Measurements from ENCODE around the gene PRKG1.

The PRKG1 gene

GRCh38 chr10:51214207-51215196 lies 140.2 kb downstream of the PRKG1 start:
- no peaks in the 10 kb centered on the region for H3K36me3 ChIP-seq (ENCODE audit: insufficient read depth, low read length)
- no peak overlapping the region for H3K9ac ChIP-seq (ENCODE audit: low read depth, low read length)
- no peaks in the 10 kb centered on the region for H3K9me3 ChIP-seq (replicated peaks; ENCODE audit: low read length)
- no peaks in the 10 kb centered on the region for H3K4me1 ChIP-seq (ENCODE audit: control insufficient read depth, insufficient read depth, low read length)
- H3K4me3 ChIP-seq (ENCODE audit: low read length): no peak overlapping the region
- no peaks in the 10 kb centered on the region for H3K27me3 ChIP-seq (ENCODE audit: control insufficient read depth, insufficient read depth, low read length)
- no peak overlapping the region for H3K4me2 ChIP-seq (ENCODE audit: low read length)

- no peaks in the 10 kb centered on the region for H3K27me3 ChIP-seq (ENCODE audit: control insufficient read depth, insufficient read depth, low read length)
- no peaks in the 10 kb centered on the region for H3K36me3 ChIP-seq (ENCODE audit: insufficient read depth, low read length)
- H3K9ac ChIP-seq (ENCODE audit: low read depth, low read length): no peak overlapping the region
- no peak overlapping the region for H3K4me2 ChIP-seq (ENCODE audit: low read length)
- no peak overlapping the region for H3K4me3 ChIP-seq (ENCODE audit: low read length)
- no peaks in the 10 kb centered on the region for H3K9me3 ChIP-seq (replicated peaks; ENCODE audit: low read length)
- H3K4me1 ChIP-seq (ENCODE audit: control insufficient read depth, insufficient read depth, low read length): no peaks in the 10 kb centered on the region
Measured at GRCh38 chr10:51215951-51216834, 141.9 kb downstream of the PRKG1 start.

- H3K9me3 ChIP-seq (replicated peaks; ENCODE audit: low read length): no peaks in the 10 kb centered on the region
- H3K36me3 ChIP-seq (ENCODE audit: insufficient read depth, low read length): no peaks in the 10 kb centered on the region
- H3K4me1 ChIP-seq (ENCODE audit: control insufficient read depth, insufficient read depth, low read length): no peaks in the 10 kb centered on the region
- H3K4me2 ChIP-seq (ENCODE audit: low read length): no peak overlapping the region
- no peak overlapping the region for H3K9ac ChIP-seq (ENCODE audit: low read depth, low read length)
- no peak overlapping the region for H3K4me3 ChIP-seq (ENCODE audit: low read length)
- no peaks in the 10 kb centered on the region for H3K27me3 ChIP-seq (ENCODE audit: control insufficient read depth, insufficient read depth, low read length)
Measured at GRCh38 chr10:51217505-51217904, 143.2 kb downstream of the PRKG1 start.

- Histone ChIP-seq H3K4me3 (ENCODE audit: low read length) (no peak overlapping the region), H3K4me1 (ENCODE audit: control insufficient read depth, insufficient read depth, low read length) (no peaks in the 10 kb centered on the region), H3K4me2 (ENCODE audit: low read length) (no peak overlapping the region), H3K9me3 (replicated peaks; ENCODE audit: low read length) (no peaks in the 10 kb centered on the region), H3K27me3 (ENCODE audit: control insufficient read depth, insufficient read depth, low read length) (no peaks in the 10 kb centered on the region), H3K9ac (ENCODE audit: low read depth, low read length) (no peak overlapping the region), H3K36me3 (ENCODE audit: insufficient read depth, low read length) (no peaks in the 10 kb centered on the region)
Measured at GRCh38 chr10:51224671-51225161, 150.4 kb downstream of the PRKG1 start.

GRCh38 chr10:51227897-51228713 lies 153.8 kb downstream of the PRKG1 start:
- H3K4me1 ChIP-seq (ENCODE audit: control insufficient read depth, insufficient read depth, low read length): no peaks in the 10 kb centered on the region
- no peak overlapping the region for H3K9ac ChIP-seq (ENCODE audit: low read depth, low read length)
- no peak overlapping the region for H3K4me2 ChIP-seq (ENCODE audit: low read length)
- H3K4me3 ChIP-seq (ENCODE audit: low read length): no peak overlapping the region
- no peaks in the 10 kb centered on the region for H3K9me3 ChIP-seq (replicated peaks; ENCODE audit: low read length)
- H3K36me3 ChIP-seq (ENCODE audit: insufficient read depth, low read length): no peaks in the 10 kb centered on the region
- H3K27me3 ChIP-seq (ENCODE audit: control insufficient read depth, insufficient read depth, low read length): no peaks in the 10 kb centered on the region

- no peak overlapping the region for H3K4me3 ChIP-seq (ENCODE audit: low read length)
- no peaks in the 10 kb centered on the region for H3K27me3 ChIP-seq (ENCODE audit: control insufficient read depth, insufficient read depth, low read length)
- H3K9me3 ChIP-seq (replicated peaks; ENCODE audit: low read length): no peaks in the 10 kb centered on the region
- no peak overlapping the region for H3K4me2 ChIP-seq (ENCODE audit: low read length)
- no peaks in the 10 kb centered on the region for H3K36me3 ChIP-seq (ENCODE audit: insufficient read depth, low read length)
- no peaks in the 10 kb centered on the region for H3K4me1 ChIP-seq (ENCODE audit: control insufficient read depth, insufficient read depth, low read length)
- no peak overlapping the region for H3K9ac ChIP-seq (ENCODE audit: low read depth, low read length)
Measured at GRCh38 chr10:51228714-51229100, 154.4 kb downstream of the PRKG1 start.

- Histone ChIP-seq H3K4me1 (ENCODE audit: control insufficient read depth, insufficient read depth, low read length) (no peaks in the 10 kb centered on the region), H3K4me2 (ENCODE audit: low read length) (no peak overlapping the region), H3K4me3 (ENCODE audit: low read length) (no peak overlapping the region), H3K27me3 (ENCODE audit: control insufficient read depth, insufficient read depth, low read length) (no peaks in the 10 kb centered on the region), H3K9ac (ENCODE audit: low read depth, low read length) (no peak overlapping the region), H3K36me3 (ENCODE audit: insufficient read depth, low read length) (no peaks in the 10 kb centered on the region), H3K9me3 (replicated peaks; ENCODE audit: low read length) (no peaks in the 10 kb centered on the region)
Measured at GRCh38 chr10:51230887-51231585, 156.7 kb downstream of the PRKG1 start.

- Histone ChIP-seq H3K4me3 (ENCODE audit: low read length) (no peak overlapping the region), H3K27me3 (ENCODE audit: control insufficient read depth, insufficient read depth, low read length) (no peaks in the 10 kb centered on the region), H3K4me2 (ENCODE audit: low read length) (no peak overlapping the region), H3K4me1 (ENCODE audit: control insufficient read depth, insufficient read depth, low read length) (no peaks in the 10 kb centered on the region), H3K9ac (ENCODE audit: low read depth, low read length) (no peak overlapping the region), H3K36me3 (ENCODE audit: insufficient read depth, low read length) (no peaks in the 10 kb centered on the region), H3K9me3 (replicated peaks; ENCODE audit: low read length) (no peaks in the 10 kb centered on the region)
Measured at GRCh38 chr10:51231754-51232153, 157.5 kb downstream of the PRKG1 start.

- no peaks in the 10 kb centered on the region for H3K36me3 ChIP-seq (ENCODE audit: insufficient read depth, low read length)
- no peaks in the 10 kb centered on the region for H3K27me3 ChIP-seq (ENCODE audit: control insufficient read depth, insufficient read depth, low read length)
- H3K9ac ChIP-seq (ENCODE audit: low read depth, low read length): no peak overlapping the region
- no peak overlapping the region for H3K4me2 ChIP-seq (ENCODE audit: low read length)
- H3K4me3 ChIP-seq (ENCODE audit: low read length): no peak overlapping the region
- no peaks in the 10 kb centered on the region for H3K9me3 ChIP-seq (replicated peaks; ENCODE audit: low read length)
- no peaks in the 10 kb centered on the region for H3K4me1 ChIP-seq (ENCODE audit: control insufficient read depth, insufficient read depth, low read length)
Measured at GRCh38 chr10:51233337-51234100, 159.2 kb downstream of the PRKG1 start.

GRCh38 chr10:51235865-51236264 lies 161.6 kb downstream of the PRKG1 start:
- H3K9me3 ChIP-seq (replicated peaks; ENCODE audit: low read length): no peaks in the 10 kb centered on the region
- no peak overlapping the region for H3K4me3 ChIP-seq (ENCODE audit: low read length)
- no peaks in the 10 kb centered on the region for H3K36me3 ChIP-seq (ENCODE audit: insufficient read depth, low read length)
- no peak overlapping the region for H3K4me2 ChIP-seq (ENCODE audit: low read length)
- H3K27me3 ChIP-seq (ENCODE audit: control insufficient read depth, insufficient read depth, low read length): no peaks in the 10 kb centered on the region
- H3K4me1 ChIP-seq (ENCODE audit: control insufficient read depth, insufficient read depth, low read length): no peaks in the 10 kb centered on the region
- no peak overlapping the region for H3K9ac ChIP-seq (ENCODE audit: low read depth, low read length)

Measured in skeletal muscle satellite cell (primary cell).